GM23338 (cell line): ENCODE measurements around the gene POLR2L.
A peak's percentile ranks its signal among the peaks of the same experiment; 100 is the strongest.

ENCODE experiments used
- EZH2phosphoT487 ChIP-seq: fragments of 200-600 bp; sonication (generic); IDR thresholded peaks from one replicate; pipeline ENCODE4 v1.8.1; 2018; ENCODE audit warnings: antibody characterized with exemption; ENCODE audit not compliant: unreplicated experiment
- POLR2AphosphoS5 ChIP-seq: IDR thresholded peaks from 2 replicates; pipeline ENCODE4 v1.6.1; 2016; ENCODE audit warnings: antibody characterized with exemption, low read depth
- TF ChIP-seq, protein P1 (sequence below), 2 experiments: fragments of 200-600 bp in 1 of 2; sonication (generic) in 1 of 2; conservative IDR thresholded peaks; 2 replicates each; pipeline versions ENCODE4 v1.5.1 to v1.6.1; 2016 to 2017; ENCODE audit warnings: antibody characterized with exemption in 2 of 2, low read depth in 2 of 2, mild to moderate bottlenecking in 2 of 2, moderate library complexity in 1 of 2

DNA sequence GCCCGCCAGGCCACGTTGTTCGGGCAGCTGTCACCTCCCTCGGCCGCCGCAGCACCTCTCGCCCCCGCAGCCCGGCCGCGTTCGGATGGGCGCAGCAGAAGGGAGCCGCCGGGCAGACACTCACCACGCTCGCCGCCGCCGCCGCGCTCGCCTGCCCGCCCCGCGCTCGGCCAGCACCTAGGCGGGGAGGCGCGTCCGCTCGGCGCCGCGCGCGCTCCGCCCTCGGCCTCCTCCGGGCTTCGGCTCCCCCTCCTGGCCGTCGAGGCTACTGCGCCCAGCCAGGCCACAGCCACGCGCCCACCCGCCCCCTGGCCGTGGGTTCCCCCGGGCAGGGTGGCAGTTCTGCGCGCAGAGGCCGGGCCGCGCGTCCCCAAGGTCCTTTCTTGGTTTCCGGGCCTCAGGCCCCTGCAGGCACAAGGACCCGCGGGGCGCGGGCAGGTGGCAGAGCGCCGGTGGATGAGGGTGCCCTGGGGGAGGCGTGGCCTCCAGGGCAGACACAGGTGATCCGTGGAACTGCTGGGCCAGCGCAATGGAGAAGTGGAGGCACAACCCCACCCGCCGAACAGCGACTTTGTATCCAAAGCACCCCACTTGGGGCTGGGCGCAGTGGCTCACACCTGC, 44.1 kb downstream of the POLR2L start, which contains the start of gene SLC25A22:
- TF ChIP-seq, protein P1, sequence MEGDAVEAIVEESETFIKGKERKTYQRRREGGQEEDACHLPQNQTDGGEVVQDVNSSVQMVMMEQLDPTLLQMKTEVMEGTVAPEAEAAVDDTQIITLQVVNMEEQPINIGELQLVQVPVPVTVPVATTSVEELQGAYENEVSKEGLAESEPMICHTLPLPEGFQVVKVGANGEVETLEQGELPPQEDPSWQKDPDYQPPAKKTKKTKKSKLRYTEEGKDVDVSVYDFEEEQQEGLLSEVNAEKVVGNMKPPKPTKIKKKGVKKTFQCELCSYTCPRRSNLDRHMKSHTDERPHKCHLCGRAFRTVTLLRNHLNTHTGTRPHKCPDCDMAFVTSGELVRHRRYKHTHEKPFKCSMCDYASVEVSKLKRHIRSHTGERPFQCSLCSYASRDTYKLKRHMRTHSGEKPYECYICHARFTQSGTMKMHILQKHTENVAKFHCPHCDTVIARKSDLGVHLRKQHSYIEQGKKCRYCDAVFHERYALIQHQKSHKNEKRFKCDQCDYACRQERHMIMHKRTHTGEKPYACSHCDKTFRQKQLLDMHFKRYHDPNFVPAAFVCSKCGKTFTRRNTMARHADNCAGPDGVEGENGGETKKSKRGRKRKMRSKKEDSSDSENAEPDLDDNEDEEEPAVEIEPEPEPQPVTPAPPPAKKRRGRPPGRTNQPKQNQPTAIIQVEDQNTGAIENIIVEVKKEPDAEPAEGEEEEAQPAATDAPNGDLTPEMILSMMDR (conservative IDR thresholded peaks at IDR 0.05; ENCODE audit: low read depth in 2 of 2) = peak; percentile 61 to 73
- TF ChIP-seq EZH2phosphoT487 = no peak
- peak; percentile 30; the same call in 1 of the 2 replicates for TF ChIP-seq POLR2AphosphoS5
